OCI-LY1 (cell line): ENCODE measurements around the gene DPH6.

Experiments
- EZH2 ChIP-seq: fragments of 200-600 bp; sonication (generic), shearing (Covaris generic); IDR thresholded peaks from 2 replicates; pipeline ENCODE4 v1.8.0; 2017; ENCODE audit warnings: borderline replicate concordance, mixed run types, mild to moderate bottlenecking, antibody characterized with exemption, low read length, moderate library complexity, mixed read lengths
- TF ChIP-seq, protein P1 (sequence below): fragments of 200-600 bp; sonication (generic), shearing (Covaris generic); IDR thresholded peaks from 2 replicates; pipeline ENCODE4 v1.5.1; 2017; ENCODE audit warnings: mild to moderate bottlenecking, antibody characterized with exemption, low read length, moderate library complexity, mixed read lengths

DNA sequence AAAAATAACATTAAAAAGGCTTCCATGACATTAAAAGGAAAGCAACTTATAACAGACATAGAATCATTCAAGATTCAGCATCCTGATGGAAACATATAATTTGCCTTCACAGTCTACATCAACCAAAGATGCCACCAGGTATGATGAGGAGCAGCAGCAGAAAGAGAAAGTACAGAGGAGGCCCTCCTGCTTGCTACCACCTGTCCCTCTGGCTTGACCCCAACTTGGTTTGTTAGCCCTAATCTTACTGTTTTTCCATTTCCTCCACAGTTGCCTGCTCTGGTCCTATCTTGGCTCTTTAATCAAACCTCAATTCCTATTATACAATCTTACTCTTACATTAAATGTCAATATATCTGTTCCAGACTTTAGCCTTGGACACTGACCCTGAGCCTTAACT lies 171.3 kb downstream of the DPH6 start:
- TF ChIP-seq, protein P1, sequence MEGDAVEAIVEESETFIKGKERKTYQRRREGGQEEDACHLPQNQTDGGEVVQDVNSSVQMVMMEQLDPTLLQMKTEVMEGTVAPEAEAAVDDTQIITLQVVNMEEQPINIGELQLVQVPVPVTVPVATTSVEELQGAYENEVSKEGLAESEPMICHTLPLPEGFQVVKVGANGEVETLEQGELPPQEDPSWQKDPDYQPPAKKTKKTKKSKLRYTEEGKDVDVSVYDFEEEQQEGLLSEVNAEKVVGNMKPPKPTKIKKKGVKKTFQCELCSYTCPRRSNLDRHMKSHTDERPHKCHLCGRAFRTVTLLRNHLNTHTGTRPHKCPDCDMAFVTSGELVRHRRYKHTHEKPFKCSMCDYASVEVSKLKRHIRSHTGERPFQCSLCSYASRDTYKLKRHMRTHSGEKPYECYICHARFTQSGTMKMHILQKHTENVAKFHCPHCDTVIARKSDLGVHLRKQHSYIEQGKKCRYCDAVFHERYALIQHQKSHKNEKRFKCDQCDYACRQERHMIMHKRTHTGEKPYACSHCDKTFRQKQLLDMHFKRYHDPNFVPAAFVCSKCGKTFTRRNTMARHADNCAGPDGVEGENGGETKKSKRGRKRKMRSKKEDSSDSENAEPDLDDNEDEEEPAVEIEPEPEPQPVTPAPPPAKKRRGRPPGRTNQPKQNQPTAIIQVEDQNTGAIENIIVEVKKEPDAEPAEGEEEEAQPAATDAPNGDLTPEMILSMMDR, result no peak
- no peak for TF ChIP-seq EZH2
